ENCODE measurements around the gene KLHL21. TPM values are rescaled to one million over a fixed set of nuclear protein-coding genes. Genes with fewer than 3 reads are reported as not detected.
A peak's percentile ranks its signal among the peaks of the same experiment; 100 is the strongest.
"Not testable (repeated sequence)": the region's sequence is repeated elsewhere in the genome, so short reads cannot be mapped to it uniquely, and the experiment has no call there.

Gene KLHL21
- total RNA-seq, 2 experiments from 2014 or later = 12.4 to 15.7 TPM

DNA sequence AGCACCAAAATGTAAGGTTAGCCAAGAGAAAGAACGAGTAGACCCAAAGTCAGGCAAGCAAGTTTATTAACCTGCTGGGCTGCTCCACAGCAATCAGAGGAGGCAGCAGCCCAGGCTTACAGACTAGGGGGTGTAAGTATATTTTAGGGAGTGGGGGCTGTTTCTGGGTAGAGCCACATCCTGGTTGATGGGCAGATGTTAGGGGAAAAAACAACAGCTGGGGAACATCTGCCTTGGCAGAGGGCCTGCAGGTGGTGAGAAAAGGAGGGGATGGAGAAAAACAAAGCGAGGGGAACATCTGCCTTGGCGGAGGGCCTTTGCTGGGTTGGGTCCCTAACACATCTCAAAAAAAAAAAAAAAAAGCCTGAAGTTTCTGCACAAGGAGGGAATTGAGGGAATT lies 32.6 kb downstream of the KLHL21 start:
- H3K27ac Mint-ChIP-seq = no peak overlapping the region
- ATAC-seq (no peak), DNase-seq (no peak)
- ChIA-PET CTCF (interaction anchor here (1.3 kb wide), 1 partner anchor 15 kb away, joined by 3 read pairs; the partner anchor contains the start of gene TAS1R1), POLR2A (interaction anchor here (0.9 kb wide), 1 partner anchor 17 kb away, joined by 3 read pairs; no protein-coding TSS in a partner anchor)
- no peaks in the 10 kb centered on the region for H3K27me3 Mint-ChIP-seq
- no peaks in the 10 kb centered on the region for H3K36me3 Mint-ChIP-seq (ENCODE audit: low read depth)
- H3K9me3 Mint-ChIP-seq (ENCODE audit: low read depth) = peaks cover 5% of the 10 kb centered on the region
- intact Hi-C loops (cut with DNase I, micrococcal nuclease) = no loop called here
- no peak overlapping the region for H3K4me3 Mint-ChIP-seq
- no peaks in the 10 kb centered on the region for H3K4me1 Mint-ChIP-seq

DNA sequence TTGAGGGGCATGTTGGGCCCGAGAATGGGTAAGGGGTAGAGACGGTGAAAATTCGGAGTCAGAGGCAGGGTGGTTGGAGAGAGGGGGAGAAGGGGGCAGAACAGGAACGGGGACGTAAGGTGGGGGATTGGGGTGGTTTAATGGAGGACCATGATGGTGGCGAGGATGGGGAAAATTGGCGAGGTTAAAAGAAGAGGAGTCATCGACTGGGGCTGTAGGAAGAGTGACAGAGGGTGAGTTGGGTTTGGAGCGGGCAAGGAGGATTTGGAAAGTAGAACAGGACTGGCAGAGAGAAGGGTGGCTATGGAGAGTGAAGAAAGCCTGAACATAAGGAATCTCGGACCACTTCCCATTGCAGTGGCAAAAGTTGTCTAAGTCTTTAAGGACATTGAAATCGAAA lies 33.6 kb downstream of the KLHL21 start:
- Mint-ChIP-seq H3K4me3 (no peak overlapping the region), H3K27ac (no peak overlapping the region), H3K27me3 (no peaks in the 10 kb centered on the region), H3K4me1 (no peaks in the 10 kb centered on the region), H3K9me3 (ENCODE audit: low read depth) (peaks cover 5% of the 10 kb centered on the region), H3K36me3 (ENCODE audit: low read depth) (no peaks in the 10 kb centered on the region)
- DNase-seq (no peak), ATAC-seq (no peak)
- intact Hi-C loops (cut with DNase I, micrococcal nuclease) = no loop called here
- POLR2A ChIA-PET = no interaction called here
- CTCF ChIA-PET = interaction anchor here (0.7 kb wide), 1 partner anchor 114 kb away, joined by 3 read pairs; no protein-coding TSS in a partner anchor

DNA sequence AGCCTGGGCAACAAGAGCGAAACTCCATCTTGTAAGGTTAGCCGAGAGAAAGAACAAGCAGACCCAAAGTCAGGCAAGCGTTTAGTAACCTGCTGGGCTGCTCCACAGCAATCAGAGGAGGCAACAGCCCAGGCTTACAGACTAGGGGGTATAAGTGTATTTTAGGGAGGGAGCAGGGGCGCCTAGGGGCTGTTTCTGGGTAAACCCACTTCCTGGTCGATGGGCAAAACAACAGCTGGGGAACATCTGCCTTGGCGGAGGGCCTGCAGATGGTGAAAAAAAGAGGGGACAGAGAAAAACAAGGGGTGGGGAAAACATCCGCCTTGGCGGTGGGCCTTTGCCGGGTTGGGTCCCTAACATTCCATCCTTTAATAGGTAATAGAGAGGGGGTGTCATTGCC lies 42.4 kb downstream of the KLHL21 start:
- Mint-ChIP-seq H3K4me3 (no peak overlapping the region), H3K27me3 (peaks cover 2% of the 10 kb centered on the region), H3K4me1 (no peaks in the 10 kb centered on the region), H3K27ac (no peak overlapping the region), H3K36me3 (ENCODE audit: low read depth) (no peaks in the 10 kb centered on the region), H3K9me3 (ENCODE audit: low read depth) (no peaks in the 10 kb centered on the region)
- DNase-seq = no peak
- ChIA-PET CTCF (no interaction called here), POLR2A (no interaction called here)
- intact Hi-C loops (cut with DNase I, micrococcal nuclease) = no loop called here
- no peak for ATAC-seq

GRCh38 chr1:6559161-6559560 lies 43.5 kb downstream of the KLHL21 start:
- H3K27me3 Mint-ChIP-seq; H3K27ac Mint-ChIP-seq; CTCF ChIA-PET; H3K4me1 Mint-ChIP-seq; DNase-seq; H3K4me3 Mint-ChIP-seq; H3K9me3 Mint-ChIP-seq (ENCODE audit: low read depth); POLR2A ChIA-PET; H3K36me3 Mint-ChIP-seq (ENCODE audit: low read depth); ATAC-seq: not testable (repeated sequence)
- intact Hi-C loops (cut with DNase I, micrococcal nuclease) = loop anchor here in 1 of 2 experiments (10.0 kb wide), 1 partner anchor 46 kb away; the partner anchor contains the start of gene KLHL21

GRCh38 chr1:6557597-6557996 lies 45.1 kb downstream of the KLHL21 start:
- intact Hi-C loops (cut with DNase I, micrococcal nuclease) = loop anchor here in 1 of 2 experiments (10.0 kb wide), 1 partner anchor 47 kb away; the partner anchor contains the start of gene KLHL21
- Mint-ChIP-seq H3K27me3 (peaks cover 2% of the 10 kb centered on the region), H3K4me1 (peaks cover 11% of the 10 kb centered on the region), H3K9me3 (ENCODE audit: low read depth) (no peaks in the 10 kb centered on the region), H3K27ac (no peak overlapping the region), H3K4me3 (no peak overlapping the region), H3K36me3 (ENCODE audit: low read depth) (peaks cover 1% of the 10 kb centered on the region)
- ChIA-PET CTCF (no interaction called here), POLR2A (no interaction called here)
- no peak for ATAC-seq
- DNase-seq = no peak

DNA sequence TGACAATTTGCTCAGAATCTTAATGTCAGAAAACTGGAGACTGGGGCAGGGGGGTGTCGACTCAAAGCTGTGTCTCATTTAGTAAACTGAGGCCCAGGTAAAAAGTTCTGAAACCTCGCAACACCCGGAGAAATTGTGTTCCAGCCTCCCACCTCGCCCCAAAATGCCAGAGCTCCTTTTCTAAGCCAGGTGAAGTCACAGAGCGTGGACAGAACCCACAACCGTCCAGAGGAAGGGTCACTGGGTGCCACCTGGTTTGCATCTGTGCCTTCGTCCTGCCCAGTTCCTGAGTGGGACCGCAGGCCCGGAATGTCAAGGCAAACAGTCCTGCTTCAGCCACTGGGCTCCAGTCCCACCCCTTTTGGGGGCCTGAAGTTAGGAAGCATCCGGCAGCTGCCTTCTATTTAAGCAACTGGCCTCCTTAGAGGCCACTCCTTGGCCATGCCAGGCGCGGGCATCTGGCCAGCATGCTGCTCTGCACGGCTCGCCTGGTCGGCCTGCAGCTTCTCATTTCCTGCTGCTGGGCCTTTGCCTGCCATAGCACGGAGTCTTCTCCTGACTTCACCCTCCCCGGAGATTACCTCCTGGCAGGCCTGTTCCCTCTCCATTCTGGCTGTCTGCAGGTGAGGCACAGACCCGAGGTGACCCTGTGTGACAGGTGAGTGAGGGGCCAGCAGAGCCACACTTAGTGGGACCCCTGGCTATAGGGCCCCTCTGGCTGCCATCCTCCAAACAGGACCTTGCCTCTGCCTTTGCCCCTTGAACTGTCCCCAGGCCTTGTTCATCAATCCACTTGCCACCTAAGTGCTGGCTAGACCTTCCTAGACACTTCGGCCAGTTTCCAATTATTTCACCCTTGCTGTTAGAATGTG lies 47.5 kb downstream of the KLHL21 start, which contains the start of gene TAS1R1:
Gene TAS1R1 (plus strand): TSS at position 401 of the 872 bp plus-strand sequence. CDS start 67 bp downstream, at position 468.
- DNase-seq = no peak
- no peaks in the 10 kb centered on the region for H3K9me3 Mint-ChIP-seq (ENCODE audit: low read depth)
- peaks cover 19% of the 10 kb centered on the region for H3K4me1 Mint-ChIP-seq
- no peak for ATAC-seq
- no peaks in the 10 kb centered on the region for H3K27me3 Mint-ChIP-seq
- H3K36me3 Mint-ChIP-seq (ENCODE audit: low read depth) = peaks cover 5% of the 10 kb centered on the region
- POLR2A ChIA-PET = no interaction called here
- intact Hi-C loops (cut with DNase I, micrococcal nuclease) = loop anchor here (1.0 to 10.0 kb wide), 15 partner anchors 24 to 356 kb away; partner anchors contain the start of genes ACOT7 (in 1 of the 2), CAMTA1 (in 1 of the 2), DNAJC11 (in 1 of the 2) and KLHL21 (in 1 of the 2)
- CTCF ChIA-PET = interaction anchor here (0.7 to 3.5 kb wide), 12 partner anchors 12 to 358 kb away, joined by 3 to 21 read pairs (median 4); partner anchors contain the start of genes THAP3 and ZBTB48
- H3K27ac Mint-ChIP-seq = peak within 1 kb of the TSS; percentile 31
- H3K4me3 Mint-ChIP-seq = peak within 1 kb of the TSS; percentile 82

GRCh38 chr1:6554031-6554906 lies 48.4 kb downstream of the KLHL21 start, which contains the start of gene NOL9:
TSS of gene NOL9 (minus strand) at chr1:6554513. CDS start at chr1:6554502, 11 bp downstream.
- Mint-ChIP-seq H3K9me3 (ENCODE audit: low read depth) (no peaks in the 10 kb centered on the region), H3K36me3 (ENCODE audit: low read depth) (peaks cover 10% of the 10 kb centered on the region), H3K4me1 (peaks cover 19% of the 10 kb centered on the region), H3K4me3 (peak within 1 kb of the TSS; percentile 82), H3K27me3 (no peaks in the 10 kb centered on the region), H3K27ac (peak within 1 kb of the TSS; percentile 55)
- ChIA-PET POLR2A (interaction anchor here (0.5 kb wide), 1 partner anchor 21 kb away, joined by 4 read pairs; no protein-coding TSS in a partner anchor), CTCF (interaction anchor here (0.6 to 3.5 kb wide), 17 partner anchors 11 to 1745 kb away, joined by 3 to 21 read pairs (median 3); partner anchors contain the start of genes THAP3 and ZBTB48)
- ATAC-seq (peak; percentile 98), DNase-seq (peak; percentile 97)
- intact Hi-C loops (cut with DNase I, micrococcal nuclease) = loop anchor here (1.0 to 10.0 kb wide), 15 partner anchors 25 to 355 kb away; partner anchors contain the start of genes ACOT7 (in 1 of the 2), CAMTA1 (in 1 of the 2), DNAJC11 (in 1 of the 2) and KLHL21 (in 1 of the 2)

GRCh38 chr1:6547301-6547700 lies 55.4 kb downstream of the KLHL21 start:
- DNase-seq (no peak), ATAC-seq (no peak)
- H3K27ac Mint-ChIP-seq = peak overlapping the region; percentile 43
- peaks cover 36% of the 10 kb centered on the region for H3K4me1 Mint-ChIP-seq
- no peaks in the 10 kb centered on the region for H3K27me3 Mint-ChIP-seq
- peaks cover 44% of the 10 kb centered on the region for H3K36me3 Mint-ChIP-seq (ENCODE audit: low read depth)
- no peaks in the 10 kb centered on the region for H3K9me3 Mint-ChIP-seq (ENCODE audit: low read depth)
- H3K4me3 Mint-ChIP-seq = no peak overlapping the region
- ChIA-PET POLR2A (no interaction called here), CTCF (interaction anchor here (0.6 kb wide), 1 partner anchor 99 kb away, joined by 3 read pairs; no protein-coding TSS in a partner anchor)
- intact Hi-C loops (cut with DNase I, micrococcal nuclease) = no loop called here

- Mint-ChIP-seq H3K27ac (peak overlapping the region; percentile 43), H3K36me3 (ENCODE audit: low read depth) (peaks cover 51% of the 10 kb centered on the region), H3K27me3 (no peaks in the 10 kb centered on the region), H3K4me1 (peaks cover 32% of the 10 kb centered on the region), H3K9me3 (ENCODE audit: low read depth) (no peaks in the 10 kb centered on the region), H3K4me3 (no peak overlapping the region)
- intact Hi-C loops (cut with DNase I, micrococcal nuclease) = no loop called here
- POLR2A ChIA-PET = interaction anchor here (0.7 kb wide), 1 partner anchor 1247 kb away, joined by 5 read pairs; no protein-coding TSS in a partner anchor
- DNase-seq (no peak), ATAC-seq (no peak)
- CTCF ChIA-PET = no interaction called here
Measured at GRCh38 chr1:6546326-6546725, 56.3 kb downstream of the KLHL21 start.

GRCh38 chr1:6545276-6546112 lies 57.2 kb downstream of the KLHL21 start:
- H3K4me3 Mint-ChIP-seq = no peak overlapping the region
- H3K9me3 Mint-ChIP-seq (ENCODE audit: low read depth) = no peaks in the 10 kb centered on the region
- peaks cover 32% of the 10 kb centered on the region for H3K4me1 Mint-ChIP-seq
- DNase-seq (no peak), ATAC-seq (peak; percentile 23)
- ChIA-PET POLR2A (no interaction called here), CTCF (interaction anchor here (0.6 kb wide), 1 partner anchor 17 kb away, joined by 3 read pairs; no protein-coding TSS in a partner anchor)
- H3K27ac Mint-ChIP-seq = peak overlapping the region; percentile 83
- no peaks in the 10 kb centered on the region for H3K27me3 Mint-ChIP-seq
- intact Hi-C loops (cut with DNase I, micrococcal nuclease) = no loop called here
- peaks cover 54% of the 10 kb centered on the region for H3K36me3 Mint-ChIP-seq (ENCODE audit: low read depth)

Measured in activated CD4-positive, alpha-beta T cell treated with anti-CD3 and anti-CD28 coated beads for 36 hours (primary cell).